ENCODE results near the gene TUBB4B.

Gene TUBB4B

DNA sequence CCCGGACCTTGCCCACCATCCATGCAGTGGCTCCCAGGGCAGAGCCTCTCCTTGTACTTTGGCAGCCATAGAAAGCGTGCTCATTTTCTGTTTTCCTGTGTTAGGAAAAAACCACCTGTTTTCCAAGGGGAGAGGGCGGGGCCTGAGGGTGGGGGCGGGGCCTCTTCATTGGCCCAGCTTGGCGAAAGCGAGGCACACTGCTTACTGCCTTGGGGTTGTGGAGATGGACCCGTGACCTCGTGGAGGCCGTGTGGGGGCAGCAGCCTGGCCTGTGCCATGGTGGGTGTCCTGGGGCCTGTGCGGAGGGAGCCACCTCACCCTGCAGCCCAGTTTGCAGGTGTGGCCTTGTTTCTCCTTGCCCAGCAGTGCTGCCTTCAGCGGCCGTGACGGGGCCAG, 32.0 kb downstream of the TUBB4B start:
- no peak for DNase-seq

GRCh38 chr9:137273611-137274320, 32.7 kb downstream of the TUBB4B start:
- no peak for DNase-seq

GRCh38 chr9:137275203-137275587, 34.1 kb downstream of the TUBB4B start:
- DNase-seq = no peak

DNA sequence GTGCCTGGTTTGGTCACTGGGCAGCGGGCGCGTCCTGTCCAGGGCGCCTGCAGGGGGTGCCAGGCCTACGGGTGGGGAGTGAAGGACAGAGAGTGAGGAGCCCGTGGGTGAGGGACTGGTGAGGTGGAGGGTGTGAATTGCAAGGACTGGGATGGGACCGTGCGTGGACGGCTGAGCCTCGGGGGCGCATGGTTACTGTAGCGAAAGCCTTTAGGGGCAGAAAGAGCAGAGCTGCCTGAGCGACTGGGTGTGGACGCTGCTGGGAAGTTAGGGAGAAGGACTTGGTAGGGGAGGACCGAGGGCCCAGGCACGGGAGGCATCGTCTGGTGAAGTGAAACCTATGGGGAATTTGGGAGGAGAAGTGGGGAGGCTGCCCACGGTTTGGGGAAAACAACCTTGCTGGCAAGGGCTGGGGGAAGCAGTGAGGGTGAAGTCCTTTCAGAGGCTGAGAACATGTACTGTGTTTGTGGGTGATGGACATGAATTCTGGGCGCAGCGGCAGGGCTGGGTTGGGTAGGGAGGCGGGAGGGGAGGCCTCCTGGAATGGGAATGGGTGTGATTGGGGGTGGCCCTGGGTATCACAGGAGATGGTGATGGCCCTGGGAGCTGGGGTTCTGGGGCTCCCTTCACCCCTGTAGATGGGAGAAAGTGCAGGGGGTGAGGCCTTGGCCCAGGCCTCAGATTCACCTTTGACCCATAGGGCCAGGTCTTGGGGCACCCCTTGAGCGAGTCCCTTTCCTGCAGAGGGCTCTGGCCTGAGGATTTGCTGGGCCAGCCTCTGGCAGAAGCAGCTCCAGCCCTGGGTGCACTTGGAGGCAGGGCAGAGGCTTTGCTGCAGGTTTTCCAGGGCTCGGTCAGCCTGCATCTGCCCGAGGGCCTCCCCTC, 34.7 kb downstream of the TUBB4B start:
- peak; percentile 69 to 81 (median 78) for DNase-seq

GRCh38 chr9:137276473-137277328, 35.6 kb downstream of the TUBB4B start:
- peak in 2 of 3 donors; percentile 20 to 22 for DNase-seq

DNA sequence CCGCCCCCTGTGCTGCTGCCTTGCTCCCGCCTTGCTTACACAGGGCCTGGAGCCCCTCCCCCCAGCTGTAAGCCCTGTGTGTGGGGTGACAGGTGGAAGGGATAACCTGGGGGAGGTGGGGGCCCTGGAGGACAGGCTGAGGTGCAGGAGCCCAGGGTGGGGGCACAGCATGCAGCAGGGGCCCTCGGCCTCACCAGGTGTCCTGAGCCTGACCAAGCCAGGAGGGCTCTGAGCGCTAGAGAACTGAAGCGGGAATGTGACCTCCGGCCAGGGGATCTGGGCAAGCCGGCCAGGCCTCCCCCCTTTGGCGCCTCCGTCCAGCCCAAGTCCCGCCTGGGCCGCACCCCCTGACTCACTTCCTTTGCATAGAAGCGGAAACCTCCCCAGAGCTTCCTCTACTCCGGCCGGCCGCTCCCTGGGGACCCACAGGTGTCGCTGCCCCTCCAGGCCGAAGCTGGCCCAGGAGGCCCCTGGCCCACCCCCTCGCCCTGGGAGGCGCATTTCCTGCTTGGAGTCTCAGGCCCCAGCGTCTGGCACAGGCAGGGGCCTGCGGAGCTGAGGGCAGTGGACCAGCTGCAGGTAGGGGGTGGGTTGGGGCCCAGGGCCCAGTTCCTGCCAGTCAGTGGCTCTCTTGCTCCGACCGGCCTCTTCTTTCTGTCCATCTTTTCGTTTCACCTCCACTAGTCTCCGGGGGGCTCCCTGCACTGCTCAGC, 36.4 kb downstream of the TUBB4B start, which contains the start of gene TOR4A:
Gene TOR4A (plus strand): TSS at position 398 of the 713 bp plus-strand sequence. CDS start 964 bp downstream, outside the sequence.
- DNase-seq = peak; percentile 89 to 94 (median 90)

- peak; percentile 66 to 77 (median 68) for DNase-seq
These were observed 37.1 kb downstream of the TUBB4B start for GRCh38 chr9:137278061-137278701.

DNA sequence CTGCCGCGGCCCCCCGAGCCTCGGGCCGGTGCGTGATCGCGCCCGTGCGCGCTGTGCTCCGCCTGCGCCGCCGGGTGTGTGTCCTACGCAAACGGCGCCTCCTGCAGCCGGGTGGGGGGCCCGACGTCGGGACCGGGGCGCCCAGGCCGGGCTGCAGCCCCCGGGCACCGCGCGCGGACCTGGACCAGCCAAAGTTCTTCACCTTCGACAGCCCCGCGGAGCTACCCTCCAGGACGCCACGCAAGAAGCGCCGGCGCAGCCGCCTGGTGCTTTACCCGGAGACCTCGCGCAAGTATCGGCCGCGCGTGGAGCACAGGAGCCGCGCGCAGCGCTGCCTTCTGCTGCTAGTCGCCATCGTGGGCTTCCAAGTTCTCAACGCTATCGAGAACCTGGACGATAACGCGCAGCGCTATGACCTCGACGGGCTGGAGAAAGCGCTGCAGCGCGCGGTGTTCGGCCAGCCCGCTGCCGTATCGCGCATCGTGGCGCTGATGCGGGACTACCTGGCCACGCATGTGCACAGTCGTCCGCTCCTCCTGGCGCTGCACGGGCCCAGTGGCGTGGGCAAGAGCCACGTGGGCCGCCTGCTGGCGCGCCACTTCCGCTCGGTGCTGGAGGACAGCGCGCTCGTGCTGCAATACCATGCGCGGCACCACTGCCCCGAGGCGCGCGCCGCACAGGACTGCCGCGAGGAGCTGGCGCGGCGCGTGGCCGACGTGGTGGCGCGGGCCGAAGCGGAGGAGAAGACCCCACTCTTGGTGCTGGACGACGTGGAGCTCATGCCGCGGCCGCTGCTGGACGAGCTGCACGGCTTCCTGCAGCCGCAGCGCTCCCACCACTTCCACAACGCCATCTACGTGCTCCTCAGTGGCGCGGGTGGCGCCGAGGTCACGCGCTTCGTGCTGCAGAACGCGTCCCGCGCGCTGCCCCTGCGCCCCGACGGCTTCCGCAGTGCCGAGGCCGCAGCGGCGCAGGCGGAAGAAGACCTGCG, 37.9 kb downstream of the TUBB4B start:
- DNase-seq = no peak

- DNase-seq = no peak
These were observed 38.8 kb downstream of the TUBB4B start for GRCh38 chr9:137279741-137280473.

GRCh38 chr9:137280474-137281344, 39.6 kb downstream of the TUBB4B start:
- peak; percentile 27 to 57 (median 46) for DNase-seq

DNA sequence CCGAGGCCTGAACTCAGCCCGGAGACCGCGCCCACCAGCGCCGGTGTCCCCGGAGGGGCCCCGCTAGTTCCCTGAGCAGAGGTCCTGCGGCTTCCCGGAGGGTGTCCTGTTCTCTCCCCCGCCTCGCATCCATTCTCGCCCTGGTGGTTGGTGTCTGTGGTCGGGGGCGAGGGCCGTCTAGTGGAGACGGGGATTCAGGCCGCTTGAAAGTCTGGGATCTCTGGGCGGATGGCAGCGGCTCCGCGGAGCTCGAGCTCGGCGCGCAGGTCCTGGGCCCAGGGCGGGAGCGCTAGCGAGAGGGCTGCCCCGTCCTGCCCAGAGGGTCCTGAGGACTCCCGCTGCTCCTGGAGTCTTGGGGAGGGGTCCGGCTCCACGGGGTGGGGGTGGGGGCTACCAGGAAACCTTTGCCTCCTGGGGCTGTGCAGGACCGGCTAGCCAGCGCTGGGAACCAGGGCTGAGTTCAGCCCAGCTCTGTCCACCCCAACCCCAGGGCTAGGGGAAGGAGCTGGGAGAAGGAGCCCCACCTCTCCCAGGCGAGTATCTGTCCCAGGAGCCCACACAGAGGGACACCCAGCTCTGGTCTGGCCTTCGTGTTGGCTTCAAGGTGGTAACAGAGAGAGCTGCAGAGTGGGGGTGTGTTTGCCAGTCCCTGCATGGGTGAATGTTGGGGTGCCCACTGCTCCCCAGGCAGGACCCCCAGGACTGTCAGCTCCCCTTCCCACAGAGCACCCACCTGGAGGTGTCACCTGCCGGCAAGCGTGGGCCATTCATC, 40.4 kb downstream of the TUBB4B start:
- DNase-seq = no peak

DNA sequence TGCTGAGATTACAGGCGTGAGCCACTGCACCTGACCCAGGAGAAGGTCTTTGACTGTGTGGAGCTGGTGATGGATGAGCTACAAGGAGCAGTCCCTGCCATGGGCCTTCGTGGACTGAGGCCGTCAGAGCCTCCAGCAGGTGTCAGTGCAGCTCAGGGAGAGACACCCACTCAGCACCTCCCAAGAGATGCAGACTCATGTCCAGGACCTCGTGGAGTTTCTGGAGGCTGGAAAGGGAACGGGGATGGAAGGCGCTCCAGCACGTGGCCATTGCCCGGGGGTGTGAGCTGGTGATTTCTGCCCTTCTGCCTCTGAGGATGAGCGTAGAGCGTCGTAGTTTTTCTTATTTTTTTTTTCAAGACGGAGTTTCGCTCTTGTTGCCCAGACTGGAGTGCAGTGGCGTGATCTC, 45.9 kb downstream of the TUBB4B start:
- peak; percentile 43 to 59 (median 45) for DNase-seq

- no peak for DNase-seq
These were observed 52.0 kb downstream of the TUBB4B start for GRCh38 chr9:137293094-137293481.

All from suppressor macrophage treated with lipopolysaccharide for 1 hour (primary cell).